Loucy (cell line): ENCODE data around the gene NEDD4.

Experiments used
- EZH2phosphoT487 ChIP-seq: fragments of 200-600 bp; IDR thresholded peaks from 2 replicates; pipeline ENCODE4 v1.6.1; 2018; ENCODE audit warnings: antibody characterized with exemption, mild to moderate bottlenecking, moderate library complexity, borderline replicate concordance
- TF ChIP-seq, protein P1 (sequence below): fragments of 200-600 bp; sonication (generic); conservative IDR thresholded peaks from 2 replicates; pipeline ENCODE4 v1.5.1; 2014; ENCODE audit warnings: mild to moderate bottlenecking, antibody characterized with exemption, low read length

GRCh38 chr15:55784286-55784685 lies 209.1 kb downstream of the NEDD4 start:
- TF ChIP-seq, protein P1, sequence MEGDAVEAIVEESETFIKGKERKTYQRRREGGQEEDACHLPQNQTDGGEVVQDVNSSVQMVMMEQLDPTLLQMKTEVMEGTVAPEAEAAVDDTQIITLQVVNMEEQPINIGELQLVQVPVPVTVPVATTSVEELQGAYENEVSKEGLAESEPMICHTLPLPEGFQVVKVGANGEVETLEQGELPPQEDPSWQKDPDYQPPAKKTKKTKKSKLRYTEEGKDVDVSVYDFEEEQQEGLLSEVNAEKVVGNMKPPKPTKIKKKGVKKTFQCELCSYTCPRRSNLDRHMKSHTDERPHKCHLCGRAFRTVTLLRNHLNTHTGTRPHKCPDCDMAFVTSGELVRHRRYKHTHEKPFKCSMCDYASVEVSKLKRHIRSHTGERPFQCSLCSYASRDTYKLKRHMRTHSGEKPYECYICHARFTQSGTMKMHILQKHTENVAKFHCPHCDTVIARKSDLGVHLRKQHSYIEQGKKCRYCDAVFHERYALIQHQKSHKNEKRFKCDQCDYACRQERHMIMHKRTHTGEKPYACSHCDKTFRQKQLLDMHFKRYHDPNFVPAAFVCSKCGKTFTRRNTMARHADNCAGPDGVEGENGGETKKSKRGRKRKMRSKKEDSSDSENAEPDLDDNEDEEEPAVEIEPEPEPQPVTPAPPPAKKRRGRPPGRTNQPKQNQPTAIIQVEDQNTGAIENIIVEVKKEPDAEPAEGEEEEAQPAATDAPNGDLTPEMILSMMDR: no peak
- TF ChIP-seq EZH2phosphoT487: no peak
